GM19193 (cell line): ENCODE measurements around the gene DCP1A.

Source experiments
- POLR2A ChIP-seq: IDR thresholded peaks from 4 replicates; pipeline ENCODE4 v1.6.1; 2011; ENCODE audit not compliant: insufficient read depth, insufficient read length; ENCODE audit errors: extremely low read depth

Gene DCP1A

GRCh38 chr3:53242155-53242554 is 105.2 kb downstream of the DCP1A start:
- TF ChIP-seq POLR2A, result no peak

DNA sequence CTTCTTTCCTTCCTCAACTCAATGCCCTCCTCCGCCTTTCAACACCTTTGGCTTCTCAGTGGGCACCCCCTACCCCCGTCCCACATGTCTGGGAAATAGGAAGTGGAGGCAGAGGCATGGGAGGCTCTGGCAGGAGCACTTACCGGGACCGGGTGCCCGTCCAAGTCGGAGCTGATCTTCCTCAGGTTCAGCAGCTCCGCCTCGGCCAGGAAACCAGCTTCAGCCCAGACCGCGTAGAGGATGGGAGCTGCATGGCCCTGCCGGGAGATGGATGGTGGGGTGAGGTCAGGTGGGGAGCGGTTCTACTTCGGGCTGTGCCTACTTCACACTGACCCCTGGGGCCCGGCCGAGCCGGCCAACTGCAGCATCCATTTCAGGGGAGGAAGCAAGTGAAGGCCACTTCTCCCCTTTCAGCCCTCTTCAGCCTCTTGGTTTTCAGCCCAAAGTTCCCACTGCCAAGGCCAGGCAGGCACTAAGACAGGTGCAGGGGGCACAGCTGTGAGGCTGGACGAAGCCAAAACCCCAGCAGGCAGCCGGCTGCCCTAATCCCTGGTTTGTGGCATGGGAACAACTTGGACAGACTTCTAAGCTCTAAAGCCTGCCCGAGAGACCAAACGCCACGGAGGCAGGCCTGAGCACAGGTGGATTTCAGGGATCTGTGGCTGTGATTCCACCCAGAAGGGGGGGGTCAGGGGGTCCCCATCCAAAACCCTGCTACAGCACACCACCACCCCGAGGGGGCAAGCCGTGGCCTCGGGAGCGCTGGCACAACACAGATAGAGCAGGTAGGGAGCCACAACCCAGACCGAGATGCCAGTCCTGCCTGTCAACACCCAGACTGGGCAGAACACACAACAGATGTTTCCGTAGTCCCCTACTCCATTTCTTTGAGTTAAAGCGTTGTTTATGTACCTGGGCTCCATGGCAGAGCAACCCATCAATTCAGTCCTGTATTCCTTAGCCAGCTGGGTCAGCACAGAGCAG is 106.1 kb downstream of the DCP1A start:
- no peak for TF ChIP-seq POLR2A

- no peak for TF ChIP-seq POLR2A
Observed at GRCh38 chr3:53239800-53240199, 107.5 kb downstream of the DCP1A start.

DNA sequence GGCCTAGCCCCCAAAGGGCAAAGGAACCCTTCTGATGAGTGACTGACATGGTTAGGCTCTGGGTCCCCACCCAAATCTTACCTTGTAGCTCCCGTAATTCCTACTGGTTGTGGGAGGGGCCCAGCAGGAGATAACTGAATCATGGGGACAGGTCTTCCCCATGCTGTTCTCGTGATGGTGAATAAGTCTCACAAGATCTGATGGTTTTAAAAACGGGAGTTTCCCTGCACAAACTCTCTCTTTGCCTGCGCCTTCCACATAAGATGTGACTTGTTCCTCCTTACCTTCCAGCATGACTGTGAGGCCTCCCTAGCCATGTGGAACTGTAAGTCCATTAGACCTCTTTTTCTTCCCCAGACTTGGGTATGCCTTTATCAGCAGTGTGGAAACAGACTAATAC is 108.5 kb downstream of the DCP1A start:
- TF ChIP-seq POLR2A, result no peak

- no peak for TF ChIP-seq POLR2A
Observed at GRCh38 chr3:53238051-53238850, 109.1 kb downstream of the DCP1A start.

- no peak for TF ChIP-seq POLR2A
Observed at GRCh38 chr3:53236112-53236841, 111.1 kb downstream of the DCP1A start.

GRCh38 chr3:53235545-53235944 is 111.8 kb downstream of the DCP1A start:
- TF ChIP-seq POLR2A, result no peak

GRCh38 chr3:53234841-53235232 is 112.5 kb downstream of the DCP1A start:
- no peak for TF ChIP-seq POLR2A

DNA sequence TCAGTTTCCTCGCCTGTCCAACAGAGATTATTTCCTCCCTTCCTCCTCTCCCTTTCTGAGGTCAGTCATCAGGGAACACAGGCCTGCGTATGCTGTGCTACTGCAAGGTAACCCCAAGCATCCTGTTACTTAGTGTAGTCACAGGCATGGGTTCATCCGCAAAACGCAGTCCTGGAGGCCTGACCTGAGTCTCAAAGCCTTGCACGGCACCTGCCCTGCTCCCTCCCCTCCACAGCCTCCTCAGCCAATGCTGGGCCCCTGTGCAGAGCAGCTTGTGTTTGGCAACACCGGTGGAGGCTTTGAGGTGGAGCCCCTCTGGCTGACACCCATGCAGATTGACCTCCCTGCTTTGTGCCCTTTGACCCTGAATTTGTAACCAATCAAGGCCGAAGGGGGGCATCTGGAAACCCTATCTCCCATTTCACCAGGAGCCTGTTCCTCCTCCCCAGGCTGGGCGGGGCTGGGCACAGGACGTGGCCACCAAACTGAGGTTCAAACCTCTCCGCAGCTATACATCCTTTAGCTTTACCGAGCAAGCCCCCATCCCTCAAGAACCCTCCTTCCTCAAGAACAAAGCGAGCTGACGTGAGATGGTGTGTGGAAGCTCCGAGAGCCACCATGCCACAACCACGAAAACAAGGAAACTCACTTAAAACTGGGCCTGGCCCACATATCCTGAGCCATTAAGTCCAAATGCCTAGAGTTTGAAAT is 113.1 kb downstream of the DCP1A start:
- TF ChIP-seq POLR2A, result no peak
